SU-DHL-6 (cell line): ENCODE measurements around the gene UBFD1.

Source experiments
- H2AFZ ChIP-seq: fragments of 200-600 bp; sonication (generic); 2 replicates; pipeline ENCODE4 v1.6.1; 2014; ENCODE audit warnings: low read depth, mild to moderate bottlenecking, moderate library complexity, mixed read lengths, antibody characterized with exemption, low read length; ENCODE audit not compliant: severe bottlenecking
- H3F3A ChIP-seq: fragments of 200-600 bp; shearing (Covaris generic); 2 replicates; pipeline ENCODE4 v1.6.0; 2016; ENCODE audit warnings: antibody characterized with exemption, mild to moderate bottlenecking; ENCODE audit not compliant: insufficient read depth
- H3K27ac ChIP-seq: fragments of 200-600 bp; sonication (generic); 2 replicates; pipeline ENCODE4 v1.5.1; 2016; ENCODE audit warnings: low read depth, mild to moderate bottlenecking, low read length, moderate library complexity, mixed read lengths
- H3K27me3 ChIP-seq: fragments of 200-600 bp; sonication (generic), shearing (Covaris generic); 2 replicates; pipeline ENCODE4 v1.6.0; 2014; ENCODE audit warnings: mild to moderate bottlenecking, low read length
- H3K36me3 ChIP-seq: fragments of 200-600 bp; sonication (generic); 2 replicates; pipeline ENCODE4 v1.6.1; 2014; ENCODE audit warnings: mild to moderate bottlenecking, low read length, mixed read lengths
- H3K4me2 ChIP-seq: fragments of 300-600, 200-600 bp; shearing (Covaris generic), sonication (generic); 2 replicates; pipeline ENCODE4 v1.6.0; 2014; ENCODE audit warnings: low read length, low read depth, mild to moderate bottlenecking; ENCODE audit not compliant: poor library complexity, severe bottlenecking
- H3K4me3 ChIP-seq: fragments of 200-600 bp; sonication (generic); 2 replicates; pipeline ENCODE4 v1.5.1; 2014; ENCODE audit warnings: antibody characterized with exemption, low read length, mild to moderate bottlenecking, mixed read lengths; ENCODE audit not compliant: insufficient read depth, poor library complexity, severe bottlenecking
- H3K79me2 ChIP-seq: fragments of 200-600 bp; sonication (generic); 2 replicates; pipeline ENCODE4 v1.6.1; 2014; ENCODE audit warnings: mild to moderate bottlenecking, low read length, moderate library complexity; ENCODE audit not compliant: insufficient read depth
- H3K9ac ChIP-seq: fragments of 200-600 bp; sonication (generic); 2 replicates; pipeline ENCODE4 v1.7.0; 2014; ENCODE audit warnings: mild to moderate bottlenecking, low read length
- H3K9me2 ChIP-seq: fragments of 200-600 bp; sonication (generic); replicated peaks from 2 replicates; pipeline ENCODE4 v1.6.1; 2014; ENCODE audit warnings: low read length; ENCODE audit not compliant: insufficient read depth
- H3K9me3 ChIP-seq: fragments of 200-600 bp; sonication (generic); 2 replicates; pipeline ENCODE4 v1.6.1; 2014; ENCODE audit warnings: low read length, mixed read lengths; ENCODE audit not compliant: insufficient read depth
- H4K20me1 ChIP-seq: fragments of 200-600 bp; sonication (generic); 2 replicates; pipeline ENCODE4 v1.6.1; 2014; ENCODE audit warnings: low read depth, mild to moderate bottlenecking, antibody characterized with exemption, low read length, moderate library complexity, mixed read lengths
- CTCF ChIP-seq: fragments of 200-600 bp; sonication (generic); IDR thresholded peaks from one replicate; pipeline ENCODE4 v1.5.1; 2017; ENCODE audit warnings: antibody characterized with exemption, mild to moderate bottlenecking, low read length, moderate library complexity; ENCODE audit not compliant: insufficient read depth, poor library complexity, severe bottlenecking
- EZH2phosphoT487 ChIP-seq: fragments of 200-600 bp; sonication (generic), shearing (Covaris generic); conservative IDR thresholded peaks from 2 replicates; pipeline ENCODE4 v1.6.1; 2018; ENCODE audit warnings: mild to moderate bottlenecking, antibody characterized with exemption, low read length, moderate library complexity, mixed read lengths

UBFD1 gene

GRCh38 chr16:23544436-23544835 lies 13.1 kb upstream of the UBFD1 start:
- Histone ChIP-seq H2AFZ (no peak overlapping the region), H3K9me2 (no peaks in the 10 kb centered on the region), H3F3A (no peaks in the 10 kb centered on the region), H3K4me2 (no peak overlapping the region), H3K4me3 (no peak overlapping the region), H3K9me3 (no peaks in the 10 kb centered on the region), H3K27ac (no peak overlapping the region), H3K79me2 (no peaks in the 10 kb centered on the region), H3K36me3 (peaks cover 5% of the 10 kb centered on the region; the same call in 1 of the 2 replicates), H4K20me1 (no peaks in the 10 kb centered on the region), H3K9ac (no peak overlapping the region), H3K27me3 (no peaks in the 10 kb centered on the region)
- TF ChIP-seq CTCF (no peak), EZH2phosphoT487 (no peak)

- H3K36me3 ChIP-seq = peaks cover 3% of the 10 kb centered on the region; the same call in 1 of the 2 replicates
- H3K4me3 ChIP-seq = no peak overlapping the region
- H3K4me2 ChIP-seq = no peak overlapping the region
- H3K79me2 ChIP-seq = peaks cover 3% of the 10 kb centered on the region; the same call in 1 of the 2 replicates
- H4K20me1 ChIP-seq = no peaks in the 10 kb centered on the region
- H3K9me3 ChIP-seq = no peaks in the 10 kb centered on the region
- no peaks in the 10 kb centered on the region for H3K27me3 ChIP-seq
- H3F3A ChIP-seq = no peaks in the 10 kb centered on the region
- H2AFZ ChIP-seq = no peak overlapping the region
- TF ChIP-seq CTCF (no peak), EZH2phosphoT487 (no peak)
- H3K9me2 ChIP-seq = no peaks in the 10 kb centered on the region
- H3K9ac ChIP-seq = no peak overlapping the region
- no peak overlapping the region for H3K27ac ChIP-seq
These were observed 7.6 kb upstream of the UBFD1 start for GRCh38 chr16:23549938-23550337.

GRCh38 chr16:23552161-23552560 lies 5.4 kb upstream of the UBFD1 start:
- no peaks in the 10 kb centered on the region; the same call in 1 of the 2 replicates for H3K36me3 ChIP-seq
- H3K4me2 ChIP-seq = no peak overlapping the region
- H4K20me1 ChIP-seq = no peaks in the 10 kb centered on the region
- no peak overlapping the region for H3K9ac ChIP-seq
- peaks cover 8% of the 10 kb centered on the region; the same call in 1 of the 2 replicates for H3F3A ChIP-seq
- H3K27me3 ChIP-seq = no peaks in the 10 kb centered on the region
- no peaks in the 10 kb centered on the region for H3K9me2 ChIP-seq
- no peak for TF ChIP-seq CTCF
- TF ChIP-seq EZH2phosphoT487 = no peak
- H2AFZ ChIP-seq = no peak overlapping the region
- no peaks in the 10 kb centered on the region for H3K9me3 ChIP-seq
- no peak overlapping the region for H3K4me3 ChIP-seq
- H3K27ac ChIP-seq = no peak overlapping the region
- peaks cover 15% of the 10 kb centered on the region; the same call in 1 of the 2 replicates for H3K79me2 ChIP-seq
